Left lung (tissue), 10 donors: ENCODE results near the gene ERC2. TPM values are rescaled to one million over a fixed set of nuclear protein-coding genes. Genes with fewer than 3 reads are reported as not detected.
A peak's percentile ranks its signal among the peaks of the same experiment; 100 is the strongest.

Experiments
- ATAC-seq: fragments of 200-7000 bp; cut with Tn5 transposase; one replicate; pipeline ENCODE4 v1.9.1; 2020; ENCODE audit warnings: moderate library complexity
- DNase-seq, 4 donors: peaks; one replicate each; pipeline ENCODE4 v3.0.0-alpha.2; 2013 to 2020
- H3K27ac ChIP-seq, 2 donors: fragments of 200-600 bp; sonication (generic) in 1 of 2; one replicate each; pipeline versions ENCODE4 v1.5.0 to v1.8.0; 2020 to 2021
- H3K27me3 ChIP-seq, 2 donors: fragments of 200-600 bp; sonication (generic) in 1 of 2; one replicate each; pipeline versions ENCODE4 v1.5.0 to v1.8.0; 2020 to 2021
- H3K36me3 ChIP-seq, 2 donors: fragments of 200-600 bp; sonication (generic) in 1 of 2; one replicate each; pipeline versions ENCODE4 v1.5.0 to v1.8.0; 2020 to 2021
- H3K4me1 ChIP-seq, 2 donors: fragments of 200-600 bp; one replicate each; pipeline ENCODE4 v1.8.0; 2021
- H3K4me3 ChIP-seq, 2 donors: fragments of 200-600 bp; sonication (generic) in 1 of 2; one replicate each; pipeline versions ENCODE4 v1.5.0 to v1.8.0; 2020 to 2021; ENCODE audit warnings: mild to moderate bottlenecking in 1 of 2
- H3K9me3 ChIP-seq, 2 donors: fragments of 200-600 bp; sonication (generic) in 1 of 2; one replicate each; pipeline versions ENCODE4 v1.5.0 to v1.8.0; 2020 to 2021
- CTCF ChIP-seq, 2 donors: fragments of 200-600 bp; sonication (generic) in 1 of 2; IDR thresholded peaks; one replicate each; pipeline versions ENCODE4 v1.5.0 to v1.8.0; 2021; ENCODE audit warnings: antibody characterized with exemption in 2 of 2
- intact Hi-C, 2 donors: fragments of 100-400 bp; cut with DNase I; formaldehyde crosslinking; loops; one replicate each; pipeline versions ENCODE4 v1.11.2 to v1.14.2; 2022
- polyA plus RNA-seq, 6 donors: library from polyadenylated mRNA; unstranded; fragments of 120-200 nt; gene quantifications; one replicate each; pipeline ENCODE4 v1.2.1, GENCODE V29; 2013; ENCODE audit not compliant: insufficient read length in 6 of 6
- total RNA-seq, 2 donors: library from RNA; stranded (reverse); fragmentation: NEBNext Ultra II Directional; extraction: Animal tissue kit (Norgen Biotek cat#: 25700); gene quantifications; one replicate each; pipeline ENCODE4 v1.2.1, GENCODE V29; 2021
- donor health status: DM: no; HTN: yes; CAD: no.
- donor health status: DM: no; HTN: no; CAD: no.

The ERC2 gene
- total and polyA plus RNA-seq, 8 donors, result 1.6 to 3.3 (median 2.1) TPM

- Histone ChIP-seq H3K36me3 (no peaks in the 10 kb centered on the region), H3K4me1 (no peaks in the 10 kb centered on the region), H3K27me3 (peaks cover 0 to 6% of the 10 kb centered on the region in 2 donors), H3K9me3 (no peaks in the 10 kb centered on the region), H3K4me3 (no peak overlapping the region), H3K27ac (no peak overlapping the region)
- intact Hi-C loops, result no loop called here
- TF ChIP-seq CTCF (IDR thresholded peaks at IDR 0.05), result no peak
- DNase-seq (no peak), ATAC-seq (peak; percentile 34)
These were observed 742.4 kb downstream of the ERC2 start for GRCh38 chr3:55725681-55726500.

GRCh38 chr3:55724821-55725220 is 743.4 kb downstream of the ERC2 start:
- TF ChIP-seq CTCF (IDR thresholded peaks at IDR 0.05), result no peak
- H3K27ac ChIP-seq, result no peak overlapping the region
- no peak for DNase-seq
- no peaks in the 10 kb centered on the region for H3K4me1 ChIP-seq
- intact Hi-C loops, result no loop called here
- ATAC-seq, result no peak
- H3K4me3 ChIP-seq, result no peak overlapping the region
- no peaks in the 10 kb centered on the region for H3K9me3 ChIP-seq
- peaks cover 0 to 6% of the 10 kb centered on the region in 2 donors for H3K27me3 ChIP-seq
- no peaks in the 10 kb centered on the region for H3K36me3 ChIP-seq

GRCh38 chr3:55724407-55724784 is 743.9 kb downstream of the ERC2 start:
- no peaks in the 10 kb centered on the region for H3K4me1 ChIP-seq
- peaks cover 0 to 6% of the 10 kb centered on the region in 2 donors for H3K27me3 ChIP-seq
- H3K36me3 ChIP-seq, result no peaks in the 10 kb centered on the region
- intact Hi-C loops, result no loop called here
- H3K9me3 ChIP-seq, result no peaks in the 10 kb centered on the region
- TF ChIP-seq CTCF (IDR thresholded peaks at IDR 0.05), result no peak
- DNase-seq, result no peak
- H3K4me3 ChIP-seq, result no peak overlapping the region
- ATAC-seq, result no peak
- H3K27ac ChIP-seq, result no peak overlapping the region

GRCh38 chr3:55723653-55724406 is 744.4 kb downstream of the ERC2 start:
- Histone ChIP-seq H3K4me3 (no peak overlapping the region), H3K27me3 (peaks cover 0 to 6% of the 10 kb centered on the region in 2 donors), H3K4me1 (no peaks in the 10 kb centered on the region), H3K36me3 (no peaks in the 10 kb centered on the region), H3K9me3 (no peaks in the 10 kb centered on the region), H3K27ac (no peak overlapping the region)
- no peak for TF ChIP-seq CTCF (IDR thresholded peaks at IDR 0.05)
- ATAC-seq, result no peak
- intact Hi-C loops, result no loop called here
- DNase-seq, result no peak
